ENCODE results near the gene GABRP. TPM values are rescaled to one million over a fixed set of nuclear protein-coding genes. Genes with fewer than 3 reads are reported as not detected.

Gene GABRP
- total RNA-seq, 4 donors from 2014 or later: 0.51 to 1.8 (median 0.75) TPM; not detected in 1

DNA sequence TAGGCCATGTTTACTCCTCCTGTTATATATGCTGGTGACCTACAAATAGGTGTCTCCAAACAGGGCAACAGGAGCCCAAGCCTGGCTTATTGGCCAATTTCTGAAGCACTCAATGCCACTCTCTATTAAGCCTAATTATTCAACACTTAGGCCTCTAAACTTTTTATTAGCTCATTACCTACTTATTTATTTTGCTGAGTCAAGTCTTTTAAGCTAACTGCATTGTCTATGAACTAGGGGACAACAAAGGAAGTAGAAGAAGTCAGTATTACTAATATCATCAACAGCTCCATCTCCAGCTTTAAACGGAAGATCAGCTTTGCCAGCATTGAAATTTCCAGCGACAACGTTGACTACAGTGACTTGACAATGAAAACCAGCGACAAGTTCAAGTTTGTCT is 28.2 kb downstream of the GABRP start:
- no peak for TF ChIP-seq CTCF (IDR thresholded peaks at IDR 0.05; ENCODE audit: low read depth)

- TF ChIP-seq CTCF (IDR thresholded peaks at IDR 0.05; ENCODE audit: low read depth): no peak
Measured at GRCh38 chr5:170813231-170813630, 29.7 kb downstream of the GABRP start.

DNA sequence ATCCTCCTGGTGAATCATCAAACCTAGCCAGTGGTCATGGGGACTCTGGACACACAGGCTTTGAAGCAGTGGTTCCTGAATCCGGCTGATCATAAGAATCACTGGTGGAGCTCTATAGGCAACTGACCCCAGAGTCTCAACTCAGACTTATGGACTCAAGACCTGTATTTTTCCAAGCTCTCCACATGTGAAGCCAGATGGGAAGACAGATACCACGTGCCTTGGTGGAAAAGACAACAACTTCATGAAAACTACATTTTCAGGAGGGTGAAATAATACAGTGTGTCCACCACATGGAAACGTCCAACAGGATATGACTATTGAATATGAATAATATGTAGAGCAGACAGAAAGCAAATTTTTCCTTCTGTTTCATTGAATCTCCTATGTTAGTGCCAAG is 33.7 kb downstream of the GABRP start:
- TF ChIP-seq CTCF (IDR thresholded peaks at IDR 0.05; ENCODE audit: low read depth): no peak

DNA sequence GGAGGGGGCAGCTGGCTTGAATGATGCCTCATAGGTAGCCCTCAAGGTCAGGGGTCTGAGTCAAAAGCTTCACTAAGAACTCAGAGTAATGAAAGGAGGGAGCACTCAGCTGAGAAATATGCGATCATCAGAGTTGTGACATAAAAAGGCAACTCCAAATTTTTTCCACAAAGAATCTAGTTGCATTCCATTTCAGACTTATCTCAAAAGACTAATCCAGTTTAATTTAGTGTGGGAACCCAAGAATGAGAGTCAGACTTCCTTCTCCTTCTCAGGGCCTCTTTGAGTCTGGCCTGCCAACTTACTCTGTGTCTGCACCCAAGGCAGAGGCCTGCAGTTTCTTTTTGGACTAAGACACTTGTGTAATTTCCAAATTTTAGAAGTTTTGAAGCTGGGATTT is 34.7 kb downstream of the GABRP start:
- TF ChIP-seq CTCF (IDR thresholded peaks at IDR 0.05; ENCODE audit: low read depth): no peak

DNA sequence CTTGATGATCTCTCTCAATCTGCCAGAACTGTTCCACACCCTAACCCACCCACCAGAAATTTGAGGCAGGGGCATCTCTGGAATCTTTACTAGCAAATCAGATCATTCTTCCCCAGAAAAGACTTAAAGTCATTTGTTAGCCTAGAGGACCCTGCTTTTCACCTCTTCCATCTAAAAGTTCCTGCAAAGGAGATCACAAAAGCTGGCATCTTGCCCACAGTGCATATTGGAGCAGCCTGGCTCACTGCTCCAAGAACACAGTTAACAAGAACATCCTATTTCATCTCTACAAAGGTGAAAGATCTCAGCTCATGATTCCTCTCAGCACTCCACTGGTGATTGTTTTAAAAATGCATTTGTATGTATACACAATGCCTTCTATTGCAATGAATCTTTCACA is 36.3 kb downstream of the GABRP start:
- no peak for TF ChIP-seq CTCF (IDR thresholded peaks at IDR 0.05; ENCODE audit: low read depth)

GRCh38 chr5:170821257-170821800 is 37.8 kb downstream of the GABRP start:
- no peak for TF ChIP-seq CTCF (IDR thresholded peaks at IDR 0.05; ENCODE audit: low read depth)

- TF ChIP-seq CTCF (IDR thresholded peaks at IDR 0.05; ENCODE audit: low read depth): no peak
Measured at GRCh38 chr5:170826117-170826516, 42.6 kb downstream of the GABRP start.
